H1 (cell line): ENCODE data around the gene SLITRK2. TPM values are rescaled to one million over a fixed set of nuclear protein-coding genes. Genes with fewer than 3 reads are reported as not detected.

Experiments
- ASH2L ChIP-seq: fragments of 200-600, 300-600 bp; sonication (generic); IDR thresholded peaks from one replicate; pipeline ENCODE4 v1.7.1; 2017; ENCODE audit warnings: low read length
- CBX5 ChIP-seq: fragments of 300-800, 300-1000 bp; sonication (generic); IDR thresholded peaks from 2 replicates; pipeline ENCODE4 v1.7.1; 2016; ENCODE audit warnings: antibody characterized with exemption, low read length, low read depth
- CREB1 ChIP-seq: IDR thresholded peaks from 2 replicates; pipeline ENCODE4 v1.6.1; 2012; ENCODE audit warnings: inconsistent platforms
- CTBP2 ChIP-seq: IDR thresholded peaks from 2 replicates; pipeline ENCODE4 v1.7.0; 2011; ENCODE audit warnings: borderline replicate concordance, mild to moderate bottlenecking, moderate library complexity, mixed read lengths, low read length; ENCODE audit not compliant: insufficient read depth, insufficient read length
- HDAC6 ChIP-seq: IDR thresholded peaks from one replicate; pipeline ENCODE4 v1.7.1; 2012; ENCODE audit warnings: low read depth, mild to moderate bottlenecking, inconsistent platforms, low read length, moderate library complexity
- KDM1A ChIP-seq: fragments of 200-600, 300-600 bp; sonication (generic); IDR thresholded peaks from 2 replicates; pipeline ENCODE4 v1.7.1; 2016; ENCODE audit warnings: mild to moderate bottlenecking, low read length, borderline replicate concordance
- KDM4A ChIP-seq: IDR thresholded peaks from one replicate; pipeline ENCODE4 v1.7.1; 2012; ENCODE audit warnings: low read depth, mild to moderate bottlenecking, moderate library complexity, low read length, inconsistent platforms; ENCODE audit not compliant: severe bottlenecking
- RFX5 ChIP-seq: IDR thresholded peaks from 2 replicates; pipeline ENCODE4 v1.6.1; 2011; ENCODE audit warnings: low read depth, low read length, improper control_type of control experiment, borderline replicate concordance
- YY1 ChIP-seq: IDR thresholded peaks from 2 replicates; pipeline ENCODE4 v1.6.1; 2011; ENCODE audit warnings: low read depth, mild to moderate bottlenecking, low read length
- polyA plus RNA-seq, 7 experiments: library from polyadenylated mRNA; depleted of rRNA in 3 of 7; stranded (reverse) in 5 of 7; unstranded in 2 of 7; fragments of >200 nt in 5 of 7; fragments of 200-250 nt in 2 of 7; gene quantifications; 1 replicate in 5 of 7; 2 replicates in 1 of 7; 4 replicates in 1 of 7; pipeline versions ENCODE4 v1.2.1 to v1.2.3, GENCODE V29; 2011 to 2013; ENCODE audit warnings: missing spikeins in 2 of 7, mixed read lengths in 2 of 7
- total RNA-seq: library from RNA; stranded (reverse); fragmentation: NEBNext Ultra II Directional; extraction: Animal tissue kit (Norgen Biotek cat#: 25700); gene quantifications from 2 replicates; pipeline ENCODE4 v1.2.1, GENCODE V29; 2021
- TF ChIP-seq, protein P1 (sequence below): fragments of 300-600 bp; sonication (generic); IDR thresholded peaks from 2 replicates; pipeline ENCODE4 v1.7.1; 2012; ENCODE audit warnings: low read length, moderate library complexity, mild to moderate bottlenecking, inconsistent platforms; ENCODE audit not compliant: insufficient replicate concordance
- TF ChIP-seq, protein P2 (sequence below): IDR thresholded peaks from 2 replicates; pipeline ENCODE4 v1.6.1; 2012; ENCODE audit warnings: low read length, inconsistent platforms

Gene SLITRK2
- total and polyA plus RNA-seq, 2 of the 8 experiments (the other 6 are each of a cell fraction or from before 2014, with no cell fraction given), result 0.14 to 0.39 TPM

GRCh38 chrX:145823132-145823531 is 5.5 kb downstream of the SLITRK2 start (continued):
- TF ChIP-seq, protein P1, sequence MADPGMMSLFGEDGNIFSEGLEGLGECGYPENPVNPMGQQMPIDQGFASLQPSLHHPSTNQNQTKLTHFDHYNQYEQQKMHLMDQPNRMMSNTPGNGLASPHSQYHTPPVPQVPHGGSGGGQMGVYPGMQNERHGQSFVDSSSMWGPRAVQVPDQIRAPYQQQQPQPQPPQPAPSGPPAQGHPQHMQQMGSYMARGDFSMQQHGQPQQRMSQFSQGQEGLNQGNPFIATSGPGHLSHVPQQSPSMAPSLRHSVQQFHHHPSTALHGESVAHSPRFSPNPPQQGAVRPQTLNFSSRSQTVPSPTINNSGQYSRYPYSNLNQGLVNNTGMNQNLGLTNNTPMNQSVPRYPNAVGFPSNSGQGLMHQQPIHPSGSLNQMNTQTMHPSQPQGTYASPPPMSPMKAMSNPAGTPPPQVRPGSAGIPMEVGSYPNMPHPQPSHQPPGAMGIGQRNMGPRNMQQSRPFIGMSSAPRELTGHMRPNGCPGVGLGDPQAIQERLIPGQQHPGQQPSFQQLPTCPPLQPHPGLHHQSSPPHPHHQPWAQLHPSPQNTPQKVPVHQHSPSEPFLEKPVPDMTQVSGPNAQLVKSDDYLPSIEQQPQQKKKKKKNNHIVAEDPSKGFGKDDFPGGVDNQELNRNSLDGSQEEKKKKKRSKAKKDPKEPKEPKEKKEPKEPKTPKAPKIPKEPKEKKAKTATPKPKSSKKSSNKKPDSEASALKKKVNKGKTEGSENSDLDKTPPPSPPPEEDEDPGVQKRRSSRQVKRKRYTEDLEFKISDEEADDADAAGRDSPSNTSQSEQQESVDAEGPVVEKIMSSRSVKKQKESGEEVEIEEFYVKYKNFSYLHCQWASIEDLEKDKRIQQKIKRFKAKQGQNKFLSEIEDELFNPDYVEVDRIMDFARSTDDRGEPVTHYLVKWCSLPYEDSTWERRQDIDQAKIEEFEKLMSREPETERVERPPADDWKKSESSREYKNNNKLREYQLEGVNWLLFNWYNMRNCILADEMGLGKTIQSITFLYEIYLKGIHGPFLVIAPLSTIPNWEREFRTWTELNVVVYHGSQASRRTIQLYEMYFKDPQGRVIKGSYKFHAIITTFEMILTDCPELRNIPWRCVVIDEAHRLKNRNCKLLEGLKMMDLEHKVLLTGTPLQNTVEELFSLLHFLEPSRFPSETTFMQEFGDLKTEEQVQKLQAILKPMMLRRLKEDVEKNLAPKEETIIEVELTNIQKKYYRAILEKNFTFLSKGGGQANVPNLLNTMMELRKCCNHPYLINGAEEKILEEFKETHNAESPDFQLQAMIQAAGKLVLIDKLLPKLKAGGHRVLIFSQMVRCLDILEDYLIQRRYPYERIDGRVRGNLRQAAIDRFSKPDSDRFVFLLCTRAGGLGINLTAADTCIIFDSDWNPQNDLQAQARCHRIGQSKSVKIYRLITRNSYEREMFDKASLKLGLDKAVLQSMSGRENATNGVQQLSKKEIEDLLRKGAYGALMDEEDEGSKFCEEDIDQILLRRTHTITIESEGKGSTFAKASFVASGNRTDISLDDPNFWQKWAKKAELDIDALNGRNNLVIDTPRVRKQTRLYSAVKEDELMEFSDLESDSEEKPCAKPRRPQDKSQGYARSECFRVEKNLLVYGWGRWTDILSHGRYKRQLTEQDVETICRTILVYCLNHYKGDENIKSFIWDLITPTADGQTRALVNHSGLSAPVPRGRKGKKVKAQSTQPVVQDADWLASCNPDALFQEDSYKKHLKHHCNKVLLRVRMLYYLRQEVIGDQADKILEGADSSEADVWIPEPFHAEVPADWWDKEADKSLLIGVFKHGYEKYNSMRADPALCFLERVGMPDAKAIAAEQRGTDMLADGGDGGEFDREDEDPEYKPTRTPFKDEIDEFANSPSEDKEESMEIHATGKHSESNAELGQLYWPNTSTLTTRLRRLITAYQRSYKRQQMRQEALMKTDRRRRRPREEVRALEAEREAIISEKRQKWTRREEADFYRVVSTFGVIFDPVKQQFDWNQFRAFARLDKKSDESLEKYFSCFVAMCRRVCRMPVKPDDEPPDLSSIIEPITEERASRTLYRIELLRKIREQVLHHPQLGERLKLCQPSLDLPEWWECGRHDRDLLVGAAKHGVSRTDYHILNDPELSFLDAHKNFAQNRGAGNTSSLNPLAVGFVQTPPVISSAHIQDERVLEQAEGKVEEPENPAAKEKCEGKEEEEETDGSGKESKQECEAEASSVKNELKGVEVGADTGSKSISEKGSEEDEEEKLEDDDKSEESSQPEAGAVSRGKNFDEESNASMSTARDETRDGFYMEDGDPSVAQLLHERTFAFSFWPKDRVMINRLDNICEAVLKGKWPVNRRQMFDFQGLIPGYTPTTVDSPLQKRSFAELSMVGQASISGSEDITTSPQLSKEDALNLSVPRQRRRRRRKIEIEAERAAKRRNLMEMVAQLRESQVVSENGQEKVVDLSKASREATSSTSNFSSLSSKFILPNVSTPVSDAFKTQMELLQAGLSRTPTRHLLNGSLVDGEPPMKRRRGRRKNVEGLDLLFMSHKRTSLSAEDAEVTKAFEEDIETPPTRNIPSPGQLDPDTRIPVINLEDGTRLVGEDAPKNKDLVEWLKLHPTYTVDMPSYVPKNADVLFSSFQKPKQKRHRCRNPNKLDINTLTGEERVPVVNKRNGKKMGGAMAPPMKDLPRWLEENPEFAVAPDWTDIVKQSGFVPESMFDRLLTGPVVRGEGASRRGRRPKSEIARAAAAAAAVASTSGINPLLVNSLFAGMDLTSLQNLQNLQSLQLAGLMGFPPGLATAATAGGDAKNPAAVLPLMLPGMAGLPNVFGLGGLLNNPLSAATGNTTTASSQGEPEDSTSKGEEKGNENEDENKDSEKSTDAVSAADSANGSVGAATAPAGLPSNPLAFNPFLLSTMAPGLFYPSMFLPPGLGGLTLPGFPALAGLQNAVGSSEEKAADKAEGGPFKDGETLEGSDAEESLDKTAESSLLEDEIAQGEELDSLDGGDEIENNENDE, result no peak
- TF ChIP-seq ASH2L, result no peak
- TF ChIP-seq HDAC6, result no peak
- TF ChIP-seq YY1, result no peak
- TF ChIP-seq, protein P2, sequence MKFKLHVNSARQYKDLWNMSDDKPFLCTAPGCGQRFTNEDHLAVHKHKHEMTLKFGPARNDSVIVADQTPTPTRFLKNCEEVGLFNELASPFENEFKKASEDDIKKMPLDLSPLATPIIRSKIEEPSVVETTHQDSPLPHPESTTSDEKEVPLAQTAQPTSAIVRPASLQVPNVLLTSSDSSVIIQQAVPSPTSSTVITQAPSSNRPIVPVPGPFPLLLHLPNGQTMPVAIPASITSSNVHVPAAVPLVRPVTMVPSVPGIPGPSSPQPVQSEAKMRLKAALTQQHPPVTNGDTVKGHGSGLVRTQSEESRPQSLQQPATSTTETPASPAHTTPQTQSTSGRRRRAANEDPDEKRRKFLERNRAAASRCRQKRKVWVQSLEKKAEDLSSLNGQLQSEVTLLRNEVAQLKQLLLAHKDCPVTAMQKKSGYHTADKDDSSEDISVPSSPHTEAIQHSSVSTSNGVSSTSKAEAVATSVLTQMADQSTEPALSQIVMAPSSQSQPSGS, result no peak
- no peak for TF ChIP-seq CTBP2
- no peak for TF ChIP-seq RFX5
- TF ChIP-seq CBX5, result no peak
- no peak for TF ChIP-seq KDM4A
- TF ChIP-seq CREB1, result no peak
- no peak for TF ChIP-seq KDM1A
